ENCODE results near the gene PIGV.
"Not testable (repeated sequence)": the region's sequence is repeated elsewhere in the genome, so short reads cannot be mapped to it uniquely, and the experiment has no call there.

The PIGV gene

GRCh38 chr1:26833432-26834405 is 46.0 kb downstream of the PIGV start:
- DNase-seq (ENCODE audit: low spot score): no peak

GRCh38 chr1:26837665-26838064 is 49.9 kb downstream of the PIGV start:
- not testable (repeated sequence) for DNase-seq (ENCODE audit: low spot score)

DNA sequence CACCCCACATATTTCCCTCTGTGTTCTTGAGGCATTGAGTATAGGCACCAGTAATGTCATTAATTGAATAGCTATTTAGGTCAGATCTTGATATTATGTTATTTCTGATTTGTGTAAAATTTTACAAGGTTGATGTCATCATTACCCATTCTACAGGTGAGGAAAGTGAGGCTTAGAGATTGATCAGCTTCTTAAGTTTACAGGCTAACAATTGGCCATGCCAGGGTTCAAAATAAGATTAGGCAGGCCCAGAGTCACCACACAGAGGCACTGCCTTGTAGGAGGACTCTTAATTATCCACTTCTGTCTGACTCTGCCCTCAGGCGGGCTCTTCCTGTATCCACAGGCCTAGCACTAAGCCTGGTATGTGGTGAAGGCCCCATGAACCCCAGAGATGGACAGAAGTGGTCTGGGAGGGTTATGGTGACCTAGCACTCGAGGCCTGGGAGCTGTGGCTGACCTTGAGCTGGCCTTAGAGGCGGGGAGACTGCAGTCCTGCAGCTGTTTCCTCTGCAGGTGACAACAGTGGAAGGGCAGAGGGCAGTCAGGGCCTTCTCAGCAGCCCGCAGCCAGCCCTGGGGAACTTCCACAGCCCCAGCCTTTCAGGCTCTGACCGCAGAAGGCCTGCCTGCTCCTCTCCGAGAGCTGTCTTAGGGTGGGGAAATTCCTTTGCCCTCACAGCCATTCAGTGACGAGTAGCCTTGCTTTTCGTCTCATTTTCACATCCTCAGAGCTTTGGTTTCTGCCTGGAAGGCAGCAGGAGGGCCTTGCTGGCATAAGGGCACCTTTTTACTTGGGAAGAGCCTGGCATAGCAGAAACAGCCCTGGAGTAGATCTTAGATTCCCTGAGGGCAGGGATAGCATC is 51.0 kb downstream of the PIGV start:
- no peak for DNase-seq (ENCODE audit: low spot score)

DNA sequence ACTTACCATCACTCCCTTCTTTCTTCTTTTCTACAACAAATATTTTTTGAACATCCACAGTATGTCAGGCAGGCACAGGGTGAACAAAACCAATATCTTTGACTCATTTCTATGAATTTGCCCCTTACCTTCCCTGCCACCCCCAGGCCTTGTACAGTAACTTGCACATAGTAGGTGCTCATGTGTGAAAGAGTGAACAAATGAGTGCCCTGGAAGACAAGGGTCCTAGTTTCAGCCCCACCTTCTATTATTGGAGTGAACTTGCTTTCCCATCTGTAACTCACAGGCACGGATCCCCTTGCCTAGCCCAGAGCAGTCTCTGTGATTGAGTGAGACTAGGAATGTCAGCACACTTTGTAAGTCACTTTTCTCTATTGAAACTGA is 51.6 kb downstream of the PIGV start:
- DNase-seq (ENCODE audit: low spot score): no peak

GRCh38 chr1:26839779-26840178 is 52.0 kb downstream of the PIGV start:
- DNase-seq (ENCODE audit: low spot score): no peak

DNA sequence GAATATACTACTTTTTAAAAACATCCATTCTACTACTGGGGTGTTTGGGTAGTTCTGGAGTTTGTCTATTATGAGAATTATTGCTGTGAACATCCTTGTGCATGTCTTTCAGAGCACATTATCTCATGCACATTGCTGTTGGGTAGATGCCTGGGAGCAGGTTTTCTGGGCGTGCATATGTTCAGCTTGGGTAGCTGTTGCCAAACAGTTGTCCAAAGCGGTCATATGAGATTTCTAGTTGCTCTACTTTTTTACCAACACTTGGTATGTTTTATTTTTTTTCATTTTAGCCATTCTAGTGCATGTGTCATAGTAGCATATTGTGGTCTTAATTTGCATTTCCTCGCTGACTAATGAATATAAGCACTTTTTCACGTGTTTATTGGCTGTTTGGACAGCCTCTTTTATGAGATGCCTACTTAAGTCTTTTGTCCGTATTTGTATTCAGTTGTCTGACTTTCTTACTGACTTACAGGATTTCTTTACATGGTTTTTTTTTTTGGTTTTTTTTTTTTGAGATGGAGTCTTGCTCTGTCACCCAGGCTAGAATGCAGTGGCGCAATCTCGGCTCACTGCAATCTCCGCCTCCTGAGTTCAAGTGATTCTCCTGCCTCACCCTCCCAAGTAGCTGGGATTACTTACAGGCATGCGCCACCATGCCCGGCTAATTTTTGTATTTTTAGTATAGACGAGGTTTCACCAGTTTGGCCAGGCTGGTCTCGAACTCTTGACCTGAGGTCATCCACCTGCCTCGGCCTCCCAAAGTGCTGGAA is 56.9 kb downstream of the PIGV start:
- DNase-seq (ENCODE audit: low spot score): no peak

DNA sequence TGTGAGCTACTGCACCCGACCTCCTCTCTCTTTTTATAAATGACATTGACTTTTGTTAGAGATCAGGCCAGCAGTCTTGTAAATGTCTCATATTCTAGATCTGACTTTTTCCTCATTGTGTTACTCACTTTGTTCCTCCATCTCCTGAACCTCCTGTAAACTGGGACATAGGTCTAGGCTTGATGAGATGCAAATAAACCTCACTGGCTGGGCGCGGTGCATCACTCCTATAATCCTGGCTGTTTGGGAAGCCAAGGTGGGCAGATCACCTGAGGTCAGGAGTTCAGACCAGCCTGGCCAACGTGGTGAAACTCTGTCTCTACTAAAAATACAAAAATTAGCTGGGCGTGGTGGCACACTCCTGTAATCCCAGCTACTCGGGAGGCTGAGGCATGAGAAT is 60.1 kb downstream of the PIGV start:
- not testable (repeated sequence) for DNase-seq (ENCODE audit: low spot score)
